Activated T-cell treated with anti-CD3 and anti-CD28 coated beads for 1 hour (primary cell): ENCODE measurements around the gene EYS.

Experiments
- DNase-seq: peaks from one replicate; pipeline ENCODE4 v3.0.0-alpha.2; 2020; ENCODE audit warnings: low read depth

Gene EYS

GRCh38 chr6:64590965-64591675, 1115.9 kb downstream of the EYS start:
- DNase-seq = no peak

GRCh38 chr6:64589961-64590360, 1117.1 kb downstream of the EYS start:
- DNase-seq = no peak

DNA sequence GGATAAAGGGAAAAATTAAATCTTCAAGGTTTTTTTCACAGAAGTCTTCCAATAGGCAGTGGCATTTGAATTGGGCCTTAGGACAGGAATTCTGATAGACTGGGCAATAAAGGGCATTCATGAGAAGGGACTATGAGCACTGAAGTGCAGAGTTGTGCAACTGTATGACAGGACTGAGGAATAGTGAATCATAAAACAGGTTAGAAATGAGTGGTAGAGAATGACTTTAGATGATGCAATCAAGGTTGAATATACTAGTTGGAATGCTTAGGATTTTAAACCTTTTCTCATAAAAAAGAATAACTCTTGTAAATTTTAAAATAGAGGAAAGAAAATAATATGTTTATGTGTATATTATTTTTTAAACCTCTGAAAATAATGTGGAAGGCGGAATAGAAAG, 1126.7 kb downstream of the EYS start:
- DNase-seq = no peak

- no peak for DNase-seq
These were observed 1153.7 kb downstream of the EYS start for GRCh38 chr6:64553249-64553786.

DNA sequence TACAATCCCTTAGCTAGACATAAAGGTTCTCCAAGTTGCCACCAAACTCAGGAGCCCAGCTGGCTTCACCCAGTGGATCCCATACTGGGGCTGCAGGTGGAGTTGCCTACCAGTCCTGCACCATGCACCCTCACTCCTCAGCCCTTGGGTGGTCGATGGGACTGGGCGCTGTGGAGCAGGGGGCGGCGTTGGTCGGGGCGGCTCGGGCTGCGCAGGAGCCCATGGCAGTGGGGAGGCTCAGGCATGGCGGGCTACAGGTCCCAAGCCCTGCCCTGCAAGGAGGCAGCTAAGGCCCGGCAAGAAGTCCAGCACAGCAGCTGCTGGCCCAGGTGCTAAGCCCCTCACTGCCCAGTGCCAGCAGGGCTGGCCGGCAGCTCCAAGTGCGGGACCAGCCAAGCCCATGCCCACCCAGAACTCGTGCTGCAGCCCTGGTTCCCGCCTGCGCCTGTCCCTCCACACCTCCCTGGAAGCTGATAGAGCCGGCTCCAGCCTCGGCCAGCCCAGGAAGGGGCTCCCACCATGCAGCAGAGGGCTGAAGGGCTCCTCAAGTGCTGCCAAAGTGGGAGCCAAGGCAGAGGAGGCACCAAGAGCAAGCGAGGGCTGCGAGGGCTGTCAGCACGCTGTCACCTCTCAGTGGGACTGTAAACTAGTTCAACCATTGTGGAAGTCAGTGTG, 1159.3 kb downstream of the EYS start:
- DNase-seq = no peak

DNA sequence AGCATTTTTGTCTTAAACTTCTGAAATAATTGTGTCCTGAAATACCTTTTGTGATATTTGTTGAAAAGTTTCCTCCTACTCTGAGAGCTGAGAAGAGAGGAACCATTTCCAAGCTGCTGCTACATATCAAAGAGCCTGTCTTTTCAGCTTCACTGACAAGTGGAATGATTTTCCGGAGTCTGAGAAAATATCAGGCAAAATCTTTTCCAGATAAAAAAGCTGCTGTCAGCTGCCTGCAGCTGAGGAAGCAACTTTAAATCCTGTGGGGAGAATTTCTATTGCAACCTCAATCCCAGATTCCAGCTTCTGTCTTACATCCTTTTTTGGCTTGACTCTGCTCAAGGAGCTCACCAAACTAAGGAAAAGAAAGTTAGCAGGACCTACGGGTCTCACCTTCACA, 1167.1 kb downstream of the EYS start:
- DNase-seq = no peak

DNA sequence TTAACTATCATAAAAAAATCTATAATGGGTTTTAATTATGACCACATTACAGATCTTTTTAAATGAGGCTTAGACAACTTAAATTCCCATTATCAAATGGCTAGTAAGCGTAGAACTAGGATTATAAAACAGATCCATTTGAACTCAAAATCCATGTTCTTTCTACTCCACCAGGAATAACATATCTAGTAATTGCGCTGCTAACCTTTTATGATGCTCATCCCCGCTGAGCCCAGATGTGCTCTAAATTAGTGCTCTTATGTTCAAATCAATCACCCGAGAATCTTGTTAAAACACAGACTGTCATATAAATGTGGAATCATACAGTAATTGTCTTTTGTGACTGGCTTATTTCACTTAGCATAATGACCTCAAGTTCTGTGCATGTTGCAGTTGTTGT, 1168.3 kb downstream of the EYS start:
- no peak for DNase-seq

- no peak for DNase-seq
These were observed 1179.1 kb downstream of the EYS start for GRCh38 chr6:64527899-64528298.

- no peak for DNase-seq
These were observed 1184.2 kb downstream of the EYS start for GRCh38 chr6:64522859-64523258.

GRCh38 chr6:64520050-64520449, 1187.0 kb downstream of the EYS start:
- no peak for DNase-seq

DNA sequence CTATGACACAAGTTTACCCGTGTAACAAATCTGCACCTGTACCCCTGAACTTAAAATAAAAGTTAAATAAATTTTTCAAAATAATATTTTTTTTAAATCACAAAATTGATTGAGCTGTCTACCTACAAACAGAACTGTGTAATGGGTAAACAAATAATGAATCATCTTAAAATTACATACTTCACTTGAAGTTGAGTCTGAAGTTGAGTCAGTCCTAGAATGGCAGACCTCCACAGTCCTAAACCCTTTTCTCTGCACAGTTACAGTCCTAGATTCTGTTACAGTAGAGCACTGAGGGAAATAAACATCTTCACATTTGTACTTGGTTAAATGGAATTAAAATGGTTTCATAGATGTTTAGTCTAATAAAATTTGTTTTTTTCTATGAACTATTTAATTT, 1190.6 kb downstream of the EYS start:
- DNase-seq = no peak

GRCh38 chr6:64507661-64508060, 1199.4 kb downstream of the EYS start:
- no peak for DNase-seq

DNA sequence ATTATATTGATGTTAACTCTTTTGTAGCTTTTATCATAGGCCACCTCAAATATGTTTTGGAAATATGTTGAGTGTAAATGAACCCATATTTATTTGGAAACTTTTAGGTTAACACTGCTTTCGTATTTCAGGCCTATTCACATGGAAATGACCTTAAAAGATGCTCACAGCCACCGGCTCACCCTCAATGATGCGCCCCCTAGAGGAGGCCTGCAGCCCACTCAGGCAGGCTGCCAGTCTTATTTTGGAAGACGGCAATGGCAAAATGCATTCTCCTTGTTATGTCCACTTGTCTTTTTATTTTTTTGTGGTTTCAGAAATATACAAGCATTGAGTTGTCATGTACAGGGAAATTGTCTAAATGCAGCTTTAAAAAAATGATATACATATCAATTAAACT, 1201.7 kb downstream of the EYS start:
- no peak for DNase-seq

GRCh38 chr6:64504503-64504902, 1202.5 kb downstream of the EYS start:
- no peak for DNase-seq

GRCh38 chr6:64502801-64503200, 1204.2 kb downstream of the EYS start:
- no peak for DNase-seq

DNA sequence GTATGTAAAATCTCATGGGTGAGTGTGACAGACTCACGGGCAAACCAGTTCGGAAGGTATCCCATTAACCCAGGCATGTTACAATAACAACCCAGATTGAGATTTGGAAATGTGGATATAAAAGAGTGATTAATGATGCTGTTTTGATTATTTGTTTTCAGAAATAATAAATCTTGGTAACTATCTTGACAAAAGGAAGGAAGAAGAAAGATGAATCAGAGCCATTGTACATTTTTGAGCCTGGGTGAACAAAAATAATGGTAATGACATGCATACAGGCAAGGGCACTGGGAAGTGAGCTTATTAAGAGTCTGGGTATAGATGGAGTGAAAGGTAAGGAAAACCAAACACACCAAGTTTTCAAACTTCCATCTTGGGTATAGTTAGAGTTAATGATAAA, 1209.4 kb downstream of the EYS start:
- no peak for DNase-seq

DNA sequence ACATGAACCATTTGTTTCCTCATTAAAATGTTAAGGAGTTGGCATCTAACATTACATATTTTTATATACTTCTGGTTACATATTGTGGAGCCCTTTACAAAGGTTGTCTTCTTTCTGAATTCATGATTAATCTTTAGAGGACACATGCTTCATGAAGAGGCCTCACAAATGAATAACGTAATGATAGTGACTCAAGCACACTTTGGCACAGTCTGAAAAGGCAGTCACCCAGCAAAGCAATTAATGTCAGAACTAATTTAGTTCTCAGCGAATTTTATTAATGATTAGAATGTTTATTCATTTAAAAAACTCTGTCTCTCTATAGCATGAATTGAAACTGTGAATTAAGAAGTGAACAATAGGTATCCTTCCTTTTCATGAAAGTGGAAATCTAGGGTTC, 1217.3 kb downstream of the EYS start:
- no peak for DNase-seq

DNA sequence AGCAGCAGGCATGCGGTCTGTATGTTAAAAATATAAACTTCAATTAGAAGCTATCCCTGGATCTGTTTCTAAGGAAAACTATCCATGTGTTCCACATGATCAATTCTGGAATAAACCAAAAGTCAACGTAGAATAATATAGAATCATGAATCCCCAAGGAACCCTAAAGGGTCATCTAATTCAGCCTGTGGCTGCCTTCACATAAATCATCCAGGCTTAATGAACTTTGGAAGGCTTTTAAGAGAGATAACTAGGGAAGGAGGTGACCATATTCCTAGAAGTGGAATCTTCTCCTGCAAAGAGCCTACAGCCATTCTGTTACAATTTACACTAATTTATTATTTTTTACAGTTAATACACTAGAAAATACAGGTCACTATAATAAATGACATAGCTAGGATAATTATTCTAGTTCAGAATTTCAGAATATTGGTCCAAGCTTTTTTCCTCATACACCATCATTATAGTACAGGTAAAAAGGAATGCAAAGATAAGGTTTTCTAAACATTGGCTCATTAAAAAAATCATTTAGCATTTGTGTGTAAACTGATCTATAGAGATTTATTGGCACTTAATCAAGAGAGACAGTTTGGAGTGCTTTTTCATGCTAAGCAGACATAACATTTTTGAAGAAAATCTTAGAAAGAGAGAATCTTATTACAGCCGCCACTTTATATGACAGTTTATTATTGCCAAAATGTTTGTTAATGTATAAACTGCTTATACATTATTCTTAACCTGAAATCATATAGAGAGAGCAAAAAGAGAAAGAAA, 1220.3 kb downstream of the EYS start:
- no peak for DNase-seq

GRCh38 chr6:64483956-64484499, 1223.0 kb downstream of the EYS start:
- DNase-seq = no peak

- no peak for DNase-seq
These were observed 1224.4 kb downstream of the EYS start for GRCh38 chr6:64482631-64483030.

GRCh38 chr6:64479134-64479533, 1227.9 kb downstream of the EYS start:
- DNase-seq = no peak

DNA sequence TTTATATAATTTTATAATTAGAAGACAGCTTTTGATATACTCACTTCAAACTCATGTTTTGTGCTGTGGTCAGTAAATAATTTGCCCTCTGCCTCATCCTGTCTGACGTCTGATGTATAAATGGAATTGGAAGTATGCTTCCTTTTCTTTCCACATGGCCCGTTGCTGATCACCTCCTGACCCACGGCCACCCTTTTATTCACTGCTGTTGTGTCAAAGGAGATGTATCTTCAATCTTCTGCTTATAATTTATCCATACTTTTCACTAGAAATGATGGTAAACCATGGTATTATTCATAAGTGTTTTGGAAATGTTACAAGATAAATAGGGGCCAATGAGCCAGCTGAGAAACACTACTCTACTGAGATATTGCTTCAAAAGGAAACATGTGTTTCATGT, 1229.6 kb downstream of the EYS start:
- DNase-seq = no peak

DNA sequence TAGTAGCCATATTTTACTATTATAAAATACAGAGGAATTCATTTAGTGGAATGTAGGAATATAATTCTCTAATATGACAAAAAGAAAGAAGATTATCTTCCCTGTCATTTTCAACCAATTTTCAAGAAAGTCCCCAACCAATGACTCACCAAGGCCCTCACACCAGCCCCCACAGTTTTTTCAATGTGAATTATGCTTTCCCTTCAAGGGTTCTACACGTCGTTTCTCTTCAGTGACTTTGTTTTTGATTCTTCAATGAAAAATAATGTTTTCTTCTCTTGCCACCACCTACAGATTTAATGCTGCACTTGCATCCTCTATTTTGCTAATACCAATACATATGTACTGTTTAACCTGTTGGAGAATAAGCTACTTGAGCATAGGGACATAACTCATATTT, 1230.1 kb downstream of the EYS start:
- no peak for DNase-seq
